Spleen (tissue), 11 donors: ENCODE results near the gene KCNT1. TPM values are rescaled to one million over a fixed set of nuclear protein-coding genes. Genes with fewer than 3 reads are reported as not detected.

ENCODE experiments used
- DNase-seq: peaks from one replicate; pipeline ENCODE4 v3.0.0-alpha.2; 2020
- H3K27ac ChIP-seq, 8 donors: fragments of 200-600 bp; sonication (generic) in 7 of 8; 1 replicate in 4 of 8; 2 replicates in 4 of 8; pipeline versions ENCODE4 v1.5.0 to v1.8.0; 2016 to 2021; ENCODE audit warnings: inconsistent platforms in 4 of 8, mild to moderate bottlenecking in 4 of 8, moderate library complexity in 1 of 8
- H3K27me3 ChIP-seq, 7 donors: fragments of 200-600 bp; sonication (generic) in 6 of 7; replicated peaks in 1 of 7; 1 replicate in 4 of 7; 2 replicates in 3 of 7; pipeline versions ENCODE4 v1.5.0 to v1.8.0; 2016 to 2021; ENCODE audit warnings: inconsistent platforms in 3 of 7, mild to moderate bottlenecking in 1 of 7
- H3K36me3 ChIP-seq, 6 donors: fragments of 200-600 bp; sonication (generic) in 5 of 6; 1 replicate in 4 of 6; 2 replicates in 2 of 6; pipeline versions ENCODE4 v1.5.0 to v1.8.0; 2016 to 2021; ENCODE audit warnings: inconsistent platforms in 2 of 6
- H3K4me1 ChIP-seq, 6 donors: fragments of 200-600 bp; sonication (generic) in 5 of 6; 1 replicate in 3 of 6; 2 replicates in 3 of 6; pipeline versions ENCODE4 v1.5.0 to v1.8.0; 2016 to 2021; ENCODE audit warnings: inconsistent platforms in 3 of 6
- H3K4me3 ChIP-seq, 8 donors: fragments of 200-600 bp; sonication (generic) in 7 of 8; 1 replicate in 4 of 8; 2 replicates in 4 of 8; pipeline versions ENCODE4 v1.5.0 to v1.8.0; 2016 to 2021; ENCODE audit warnings: inconsistent platforms in 4 of 8, mild to moderate bottlenecking in 4 of 8, moderate library complexity in 2 of 8
- H3K9me3 ChIP-seq, 8 donors: fragments of 200-600 bp; sonication (generic) in 7 of 8; 1 replicate in 4 of 8; 2 replicates in 4 of 8; pipeline versions ENCODE4 v1.5.0 to v1.8.0; 2016 to 2021; ENCODE audit warnings: inconsistent platforms in 4 of 8
- POLR2A ChIP-seq, 3 donors: fragments of 450-650 bp; IDR thresholded peaks; one replicate each; pipeline ENCODE4 v1.5.1; 2017; ENCODE audit warnings: antibody characterized with exemption in 3 of 3, mild to moderate bottlenecking in 1 of 3
- POLR2AphosphoS5 ChIP-seq, 3 donors: sonication (generic); formaldehyde crosslinking; IDR thresholded peaks; one replicate each; pipeline ENCODE4 v1.5.1; 2017; ENCODE audit warnings: antibody characterized with exemption in 3 of 3
- WGBS, 5 donors: extraction: QIAGEN DNeasy Blood & Tissue Kit in 3 of 5; methylation state at CpG; one replicate each; pipeline versions ENCODE4 v1.1.5 to v1.1.7; 2013 to 2018; 5-methylcytosine and 5-hydroxymethylcytosine counted together
- intact Hi-C: fragments of 100-400 bp; cut with DNase I; formaldehyde crosslinking; loops from one replicate; pipeline ENCODE4 v1.15.0; 2023; ENCODE audit warnings: low total_unique reads
- polyA plus RNA-seq, 3 donors: library from polyadenylated mRNA; stranded (reverse); fragments of 200-250 nt; gene quantifications; one replicate each; pipeline ENCODE4 v1.2.1, GENCODE V29; 2013
- total RNA-seq, 7 donors: library from RNA; depleted of rRNA in 3 of 7; stranded (reverse); fragments of >200 nt in 3 of 7; fragmentation: NEBNext Ultra II Directional in 4 of 7; extraction: Animal tissue kit (Norgen Biotek cat#: 25700) in 4 of 7; gene quantifications; one replicate each; pipeline versions ENCODE4 v1.1.0 to v1.2.1, GENCODE V29; 2016 to 2021
- TF ChIP-seq, protein P1 (sequence below), 11 experiments: fragments of 200-600 bp in 7 of 11; fragments of 450-650 bp in 4 of 11; sonication (generic) in 4 of 11; IDR thresholded peaks in 8 of 11; conservative IDR thresholded peaks in 3 of 11; 1 replicate in 7 of 11; 2 replicates in 4 of 11; pipeline versions ENCODE4 v1.4.0 to v1.8.0; 2016 to 2021; ENCODE audit warnings: antibody characterized with exemption in 11 of 11, inconsistent platforms in 4 of 11, mild to moderate bottlenecking in 1 of 11
- donor health status: healthy with polysubstance abuse.
- donor health status: DM: no; HTN: no; CAD: no; lungs with moderate emphysema.
- donor health status: DM: no; HTN: no; CAD: no.
- donor health status: Bipolar disorder and iron deficiency.
- donor health status: healthy.
- donor health status: DM: no; HTN: no; CAD: no.
- donor health status: DM: yes; HTN: yes; CAD: no.

The KCNT1 gene
- total and polyA plus RNA-seq, 10 donors, result 1.0 to 41.5 (median 19.8) TPM

GRCh38 chr9:135768516-135769218, 66.7 kb downstream of the KCNT1 start:
- DNase-seq, result no peak
- Histone ChIP-seq H3K36me3 (peaks cover 0 to 59% (median 0%) of the 10 kb centered on the region in 6 donors), H3K27ac (no peak overlapping the region), H3K9me3 (peaks cover 0 to 32% (median 19%) of the 10 kb centered on the region in 8 donors), H3K4me3 (no peak overlapping the region), H3K27me3 (peaks cover 0 to 16% (median 0%) of the 10 kb centered on the region in 7 donors), H3K4me1 (no peaks in the 10 kb centered on the region)
- intact Hi-C loops, result no loop called here
- WGBS, 5 donors, result 88 to 93% (median 90%) methylated on average over 32 to 43 of the region's 43 CpGs
- TF ChIP-seq, protein P1, sequence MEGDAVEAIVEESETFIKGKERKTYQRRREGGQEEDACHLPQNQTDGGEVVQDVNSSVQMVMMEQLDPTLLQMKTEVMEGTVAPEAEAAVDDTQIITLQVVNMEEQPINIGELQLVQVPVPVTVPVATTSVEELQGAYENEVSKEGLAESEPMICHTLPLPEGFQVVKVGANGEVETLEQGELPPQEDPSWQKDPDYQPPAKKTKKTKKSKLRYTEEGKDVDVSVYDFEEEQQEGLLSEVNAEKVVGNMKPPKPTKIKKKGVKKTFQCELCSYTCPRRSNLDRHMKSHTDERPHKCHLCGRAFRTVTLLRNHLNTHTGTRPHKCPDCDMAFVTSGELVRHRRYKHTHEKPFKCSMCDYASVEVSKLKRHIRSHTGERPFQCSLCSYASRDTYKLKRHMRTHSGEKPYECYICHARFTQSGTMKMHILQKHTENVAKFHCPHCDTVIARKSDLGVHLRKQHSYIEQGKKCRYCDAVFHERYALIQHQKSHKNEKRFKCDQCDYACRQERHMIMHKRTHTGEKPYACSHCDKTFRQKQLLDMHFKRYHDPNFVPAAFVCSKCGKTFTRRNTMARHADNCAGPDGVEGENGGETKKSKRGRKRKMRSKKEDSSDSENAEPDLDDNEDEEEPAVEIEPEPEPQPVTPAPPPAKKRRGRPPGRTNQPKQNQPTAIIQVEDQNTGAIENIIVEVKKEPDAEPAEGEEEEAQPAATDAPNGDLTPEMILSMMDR (IDR thresholded peaks at IDR 0.05 in 8 of 11, conservative IDR thresholded peaks at IDR 0.05 in 3 of 11), result no peak
- TF ChIP-seq POLR2AphosphoS5 (IDR thresholded peaks at IDR 0.05) (no peak), POLR2A (IDR thresholded peaks at IDR 0.05) (no peak)

GRCh38 chr9:135769489-135770202, 67.7 kb downstream of the KCNT1 start:
- no peak overlapping the region for H3K4me3 ChIP-seq
- peaks cover 0 to 59% (median 0%) of the 10 kb centered on the region in 6 donors for H3K36me3 ChIP-seq
- intact Hi-C loops, result no loop called here
- H3K27me3 ChIP-seq, result peaks cover 0 to 16% (median 0%) of the 10 kb centered on the region in 7 donors
- TF ChIP-seq POLR2A (IDR thresholded peaks at IDR 0.05) (no peak), POLR2AphosphoS5 (IDR thresholded peaks at IDR 0.05) (no peak)
- TF ChIP-seq, protein P1 (IDR thresholded peaks at IDR 0.05 in 8 of 11, conservative IDR thresholded peaks at IDR 0.05 in 3 of 11), result no peak
- no peaks in the 10 kb centered on the region for H3K4me1 ChIP-seq
- H3K27ac ChIP-seq, result no peak overlapping the region
- H3K9me3 ChIP-seq, result peaks cover 0 to 32% (median 19%) of the 10 kb centered on the region in 8 donors
- DNase-seq, result no peak
- WGBS, 5 donors, result 86 to 97% (median 92%) methylated on average over 26 to 32 of the region's 32 CpGs

DNA sequence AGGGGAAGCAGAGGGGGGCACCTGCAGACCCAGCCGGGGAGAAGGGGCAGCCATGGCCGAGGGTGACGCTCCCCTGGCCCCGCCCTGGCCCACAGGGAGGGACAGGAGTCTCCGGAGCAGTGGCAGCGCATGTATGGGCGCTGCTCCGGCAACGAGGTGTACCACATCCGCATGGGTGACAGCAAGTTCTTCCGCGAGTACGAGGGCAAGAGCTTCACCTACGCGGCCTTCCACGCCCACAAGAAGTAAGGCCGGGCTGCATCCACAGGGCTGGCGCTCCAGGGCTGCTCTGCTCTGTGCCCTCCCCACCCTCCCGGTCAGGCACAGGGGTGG, 68.2 kb downstream of the KCNT1 start:
- peaks cover 0 to 16% (median 0%) of the 10 kb centered on the region in 7 donors for H3K27me3 ChIP-seq
- intact Hi-C loops, result no loop called here
- no peak for DNase-seq
- no peak overlapping the region for H3K4me3 ChIP-seq
- peaks cover 0 to 27% (median 17%) of the 10 kb centered on the region in 8 donors for H3K9me3 ChIP-seq
- WGBS, 5 donors, result 74 to 85% (median 81%) methylated on average over 1 to 19 of the region's 19 CpGs
- H3K4me1 ChIP-seq, result no peaks in the 10 kb centered on the region
- TF ChIP-seq POLR2A (IDR thresholded peaks at IDR 0.05) (no peak), POLR2AphosphoS5 (IDR thresholded peaks at IDR 0.05) (peak in 1 of 3 donors; percentile 17)
- no peak overlapping the region for H3K27ac ChIP-seq
- peaks cover 0 to 59% (median 0%) of the 10 kb centered on the region in 6 donors for H3K36me3 ChIP-seq

- Histone ChIP-seq H3K4me3 (no peak overlapping the region), H3K27me3 (peaks cover 0 to 16% (median 0%) of the 10 kb centered on the region in 7 donors), H3K36me3 (peaks cover 0 to 59% (median 0%) of the 10 kb centered on the region in 6 donors), H3K9me3 (peaks cover 0 to 21% (median 12%) of the 10 kb centered on the region in 8 donors), H3K27ac (no peak overlapping the region), H3K4me1 (no peaks in the 10 kb centered on the region)
- WGBS, 5 donors, result 88 to 94% (median 90%) methylated on average over 24 to 26 of the region's 26 CpGs
- DNase-seq, result no peak
- no peak for TF ChIP-seq POLR2A (IDR thresholded peaks at IDR 0.05)
- TF ChIP-seq POLR2AphosphoS5 (IDR thresholded peaks at IDR 0.05), result no peak
- TF ChIP-seq, protein P1 (IDR thresholded peaks at IDR 0.05 in 8 of 11, conservative IDR thresholded peaks at IDR 0.05 in 3 of 11), result no peak
- intact Hi-C loops, result no loop called here
Measured at GRCh38 chr9:135770771-135771170, 68.8 kb downstream of the KCNT1 start.
